SU-DHL-6 (cell line): ENCODE data around the gene CSK.

Source experiments
- H2AFZ ChIP-seq: fragments of 200-600 bp; sonication (generic); 2 replicates; pipeline ENCODE4 v1.6.1; 2014; ENCODE audit warnings: low read depth, mild to moderate bottlenecking, moderate library complexity, mixed read lengths, antibody characterized with exemption, low read length; ENCODE audit not compliant: severe bottlenecking
- H3F3A ChIP-seq: fragments of 200-600 bp; shearing (Covaris generic); 2 replicates; pipeline ENCODE4 v1.6.0; 2016; ENCODE audit warnings: antibody characterized with exemption, mild to moderate bottlenecking; ENCODE audit not compliant: insufficient read depth
- H3K27ac ChIP-seq: fragments of 200-600 bp; sonication (generic); 2 replicates; pipeline ENCODE4 v1.5.1; 2016; ENCODE audit warnings: low read depth, mild to moderate bottlenecking, low read length, moderate library complexity, mixed read lengths
- H3K27me3 ChIP-seq: fragments of 200-600 bp; sonication (generic), shearing (Covaris generic); 2 replicates; pipeline ENCODE4 v1.6.0; 2014; ENCODE audit warnings: mild to moderate bottlenecking, low read length
- H3K36me3 ChIP-seq: fragments of 200-600 bp; sonication (generic); 2 replicates; pipeline ENCODE4 v1.6.1; 2014; ENCODE audit warnings: mild to moderate bottlenecking, low read length, mixed read lengths
- H3K4me2 ChIP-seq: fragments of 300-600, 200-600 bp; shearing (Covaris generic), sonication (generic); 2 replicates; pipeline ENCODE4 v1.6.0; 2014; ENCODE audit warnings: low read length, low read depth, mild to moderate bottlenecking; ENCODE audit not compliant: poor library complexity, severe bottlenecking
- H3K4me3 ChIP-seq: fragments of 200-600 bp; sonication (generic); 2 replicates; pipeline ENCODE4 v1.5.1; 2014; ENCODE audit warnings: antibody characterized with exemption, low read length, mild to moderate bottlenecking, mixed read lengths; ENCODE audit not compliant: insufficient read depth, poor library complexity, severe bottlenecking
- H3K79me2 ChIP-seq: fragments of 200-600 bp; sonication (generic); 2 replicates; pipeline ENCODE4 v1.6.1; 2014; ENCODE audit warnings: mild to moderate bottlenecking, low read length, moderate library complexity; ENCODE audit not compliant: insufficient read depth
- H3K9ac ChIP-seq: fragments of 200-600 bp; sonication (generic); 2 replicates; pipeline ENCODE4 v1.7.0; 2014; ENCODE audit warnings: mild to moderate bottlenecking, low read length
- H3K9me2 ChIP-seq: fragments of 200-600 bp; sonication (generic); replicated peaks from 2 replicates; pipeline ENCODE4 v1.6.1; 2014; ENCODE audit warnings: low read length; ENCODE audit not compliant: insufficient read depth
- H3K9me3 ChIP-seq: fragments of 200-600 bp; sonication (generic); 2 replicates; pipeline ENCODE4 v1.6.1; 2014; ENCODE audit warnings: low read length, mixed read lengths; ENCODE audit not compliant: insufficient read depth
- H4K20me1 ChIP-seq: fragments of 200-600 bp; sonication (generic); 2 replicates; pipeline ENCODE4 v1.6.1; 2014; ENCODE audit warnings: low read depth, mild to moderate bottlenecking, antibody characterized with exemption, low read length, moderate library complexity, mixed read lengths
- CTCF ChIP-seq: fragments of 200-600 bp; sonication (generic); IDR thresholded peaks from one replicate; pipeline ENCODE4 v1.5.1; 2017; ENCODE audit warnings: antibody characterized with exemption, mild to moderate bottlenecking, low read length, moderate library complexity; ENCODE audit not compliant: insufficient read depth, poor library complexity, severe bottlenecking
- EZH2phosphoT487 ChIP-seq: fragments of 200-600 bp; sonication (generic), shearing (Covaris generic); conservative IDR thresholded peaks from 2 replicates; pipeline ENCODE4 v1.6.1; 2018; ENCODE audit warnings: mild to moderate bottlenecking, antibody characterized with exemption, low read length, moderate library complexity, mixed read lengths

CSK gene

GRCh38 chr15:74758736-74759135, 23.1 kb upstream of the CSK start:
- Histone ChIP-seq H3F3A (no peaks in the 10 kb centered on the region), H3K36me3 (no peaks in the 10 kb centered on the region), H3K27me3 (no peaks in the 10 kb centered on the region), H3K27ac (no peak overlapping the region), H2AFZ (no peak overlapping the region), H3K4me2 (no peak overlapping the region), H3K4me3 (no peak overlapping the region), H3K9ac (no peak overlapping the region), H3K9me2 (no peaks in the 10 kb centered on the region), H3K79me2 (no peaks in the 10 kb centered on the region), H4K20me1 (no peaks in the 10 kb centered on the region), H3K9me3 (no peaks in the 10 kb centered on the region)
- no peak for TF ChIP-seq EZH2phosphoT487
- TF ChIP-seq CTCF, result no peak

- Histone ChIP-seq H3K27me3 (no peaks in the 10 kb centered on the region), H3K79me2 (no peaks in the 10 kb centered on the region), H3K9ac (no peak overlapping the region), H3K27ac (no peak overlapping the region), H3K4me2 (no peak overlapping the region), H2AFZ (no peak overlapping the region), H3K9me2 (no peaks in the 10 kb centered on the region), H3K36me3 (no peaks in the 10 kb centered on the region), H4K20me1 (no peaks in the 10 kb centered on the region), H3F3A (no peaks in the 10 kb centered on the region), H3K4me3 (no peak overlapping the region), H3K9me3 (no peaks in the 10 kb centered on the region)
- TF ChIP-seq CTCF (no peak), EZH2phosphoT487 (no peak)
These were observed 19.1 kb upstream of the CSK start for GRCh38 chr15:74762791-74763150.

- H3K27me3 ChIP-seq, result no peaks in the 10 kb centered on the region
- H3K36me3 ChIP-seq, result no peaks in the 10 kb centered on the region
- H3K9me3 ChIP-seq, result no peaks in the 10 kb centered on the region
- H3K79me2 ChIP-seq, result no peaks in the 10 kb centered on the region
- H3F3A ChIP-seq, result no peaks in the 10 kb centered on the region
- H4K20me1 ChIP-seq, result no peaks in the 10 kb centered on the region
- TF ChIP-seq EZH2phosphoT487 (no peak), CTCF (no peak)
- no peak overlapping the region for H2AFZ ChIP-seq
- no peaks in the 10 kb centered on the region for H3K9me2 ChIP-seq
- H3K27ac ChIP-seq, result no peak overlapping the region
- no peak overlapping the region for H3K9ac ChIP-seq
- no peak overlapping the region for H3K4me2 ChIP-seq
- H3K4me3 ChIP-seq, result no peak overlapping the region
These were observed 18.5 kb upstream of the CSK start for GRCh38 chr15:74763416-74763815.
